ENCODE results near the gene PHLDA1. TPM values are rescaled to one million over a fixed set of nuclear protein-coding genes. Genes with fewer than 3 reads are reported as not detected.

PHLDA1 gene
- polyA plus RNA-seq, 1 donor (not counting 4 experiments of a cell fraction or from before 2014, with no cell fraction given): 144 TPM

GRCh38 chr12:76026643-76027063 is 4.9 kb downstream of the PHLDA1 start:
- Histone ChIP-seq H3K79me2 (ENCODE audit: control insufficient read depth, insufficient read depth, low read length) (peaks cover 25% of the 10 kb centered on the region), H3K9me3 (ENCODE audit: control insufficient read depth, low read depth, low read length) (no peaks in the 10 kb centered on the region), H3K4me2 (ENCODE audit: control insufficient read depth, extremely low read depth, insufficient read depth, low read depth, low read length) (peak overlapping the region; percentile 39), H3K36me3 (ENCODE audit: control insufficient read depth in 2 of 2, extremely low read depth in 1 of 2, insufficient read depth in 2 of 2, low read length in 2 of 2) (peaks cover 4 to 22% of the 10 kb centered on the region in 2 experiments), H3K9ac (ENCODE audit: control insufficient read depth, extremely low read depth, insufficient read depth, low read length) (peak overlapping the region; percentile 29), H2AFZ (ENCODE audit: control insufficient read depth, low read length) (no peak overlapping the region), H3K27ac (ENCODE audit: control insufficient read depth, insufficient read depth, low read length) (peak overlapping the region; percentile 72), H4K20me1 (ENCODE audit: control insufficient read depth, extremely low read depth, insufficient read depth, low read length) (peaks cover 9% of the 10 kb centered on the region), H3K9me1 (ENCODE audit: control insufficient read depth, extremely low read depth, insufficient read depth, low read length) (no peaks in the 10 kb centered on the region), H3K4me3 (ENCODE audit: control insufficient read depth in 2 of 3, extremely low read depth in 1 of 3, insufficient read depth in 2 of 3, low read depth in 1 of 3, low read length in 3 of 3) (no peak overlapping the region), H3K4me1 (ENCODE audit: control insufficient read depth, extremely low read depth, insufficient read depth, low read length) (peaks cover 15% of the 10 kb centered on the region), H3K27me3 (ENCODE audit: control insufficient read depth, extremely low read depth, insufficient read depth, low read length) (no peaks in the 10 kb centered on the region)
- peak; percentile 74 for FAIRE-seq
- DNase-seq (ENCODE audit: low read depth, low spot score): no peak
- dilution Hi-C loops (cut with MboI; ENCODE audit: extremely low pct_ligation_motif_present, low sequenced_read_pairs): no loop called here
- TF ChIP-seq EZH2 (IDR thresholded peaks at IDR 0.05; ENCODE audit: low read length): no peak
- TF ChIP-seq, protein P1, sequence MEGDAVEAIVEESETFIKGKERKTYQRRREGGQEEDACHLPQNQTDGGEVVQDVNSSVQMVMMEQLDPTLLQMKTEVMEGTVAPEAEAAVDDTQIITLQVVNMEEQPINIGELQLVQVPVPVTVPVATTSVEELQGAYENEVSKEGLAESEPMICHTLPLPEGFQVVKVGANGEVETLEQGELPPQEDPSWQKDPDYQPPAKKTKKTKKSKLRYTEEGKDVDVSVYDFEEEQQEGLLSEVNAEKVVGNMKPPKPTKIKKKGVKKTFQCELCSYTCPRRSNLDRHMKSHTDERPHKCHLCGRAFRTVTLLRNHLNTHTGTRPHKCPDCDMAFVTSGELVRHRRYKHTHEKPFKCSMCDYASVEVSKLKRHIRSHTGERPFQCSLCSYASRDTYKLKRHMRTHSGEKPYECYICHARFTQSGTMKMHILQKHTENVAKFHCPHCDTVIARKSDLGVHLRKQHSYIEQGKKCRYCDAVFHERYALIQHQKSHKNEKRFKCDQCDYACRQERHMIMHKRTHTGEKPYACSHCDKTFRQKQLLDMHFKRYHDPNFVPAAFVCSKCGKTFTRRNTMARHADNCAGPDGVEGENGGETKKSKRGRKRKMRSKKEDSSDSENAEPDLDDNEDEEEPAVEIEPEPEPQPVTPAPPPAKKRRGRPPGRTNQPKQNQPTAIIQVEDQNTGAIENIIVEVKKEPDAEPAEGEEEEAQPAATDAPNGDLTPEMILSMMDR (optimal IDR thresholded peaks at IDR 0.05 in 1 of 3, IDR thresholded peaks at IDR 0.05 in 1 of 3, conservative IDR thresholded peaks at IDR 0.05 in 1 of 3; ENCODE audit: extremely low read depth in 1 of 3, insufficient read depth in 2 of 3, low read length in 3 of 3): no peak

- peaks cover 6% of the 10 kb centered on the region for H4K20me1 ChIP-seq (ENCODE audit: control insufficient read depth, extremely low read depth, insufficient read depth, low read length)
- no peak overlapping the region for H3K4me3 ChIP-seq (ENCODE audit: control insufficient read depth in 2 of 3, extremely low read depth in 1 of 3, insufficient read depth in 2 of 3, low read depth in 1 of 3, low read length in 3 of 3)
- TF ChIP-seq EZH2 (IDR thresholded peaks at IDR 0.05; ENCODE audit: low read length): no peak
- TF ChIP-seq, protein P1 (optimal IDR thresholded peaks at IDR 0.05 in 1 of 3, IDR thresholded peaks at IDR 0.05 in 1 of 3, conservative IDR thresholded peaks at IDR 0.05 in 1 of 3; ENCODE audit: extremely low read depth in 1 of 3, insufficient read depth in 2 of 3, low read length in 3 of 3): no peak
- peak; percentile 51 for FAIRE-seq
- peaks cover 21% of the 10 kb centered on the region for H3K79me2 ChIP-seq (ENCODE audit: control insufficient read depth, insufficient read depth, low read length)
- H3K9me1 ChIP-seq (ENCODE audit: control insufficient read depth, extremely low read depth, insufficient read depth, low read length): no peaks in the 10 kb centered on the region
- peaks cover 4 to 19% of the 10 kb centered on the region in 2 experiments for H3K36me3 ChIP-seq (ENCODE audit: control insufficient read depth in 2 of 2, extremely low read depth in 1 of 2, insufficient read depth in 2 of 2, low read length in 2 of 2)
- no peak overlapping the region for H3K4me2 ChIP-seq (ENCODE audit: control insufficient read depth, extremely low read depth, insufficient read depth, low read depth, low read length)
- H3K9ac ChIP-seq (ENCODE audit: control insufficient read depth, extremely low read depth, insufficient read depth, low read length): peak overlapping the region; percentile 10
- no peaks in the 10 kb centered on the region for H3K9me3 ChIP-seq (ENCODE audit: control insufficient read depth, low read depth, low read length)
- no peak for DNase-seq (ENCODE audit: low read depth, low spot score)
- peaks cover 22% of the 10 kb centered on the region for H3K4me1 ChIP-seq (ENCODE audit: control insufficient read depth, extremely low read depth, insufficient read depth, low read length)
- peak overlapping the region; percentile 72 for H3K27ac ChIP-seq (ENCODE audit: control insufficient read depth, insufficient read depth, low read length)
- dilution Hi-C loops (cut with MboI; ENCODE audit: extremely low pct_ligation_motif_present, low sequenced_read_pairs): no loop called here
- H3K27me3 ChIP-seq (ENCODE audit: control insufficient read depth, extremely low read depth, insufficient read depth, low read length): no peaks in the 10 kb centered on the region
- H2AFZ ChIP-seq (ENCODE audit: control insufficient read depth, low read length): no peak overlapping the region
Observed at GRCh38 chr12:76025601-76026575, 5.7 kb downstream of the PHLDA1 start.

Measured in keratinocyte (primary cell).